HG03095 (cell line): ENCODE measurements around the gene CERS1.

Experiments
- ATAC-seq: cut with Tn5 transposase; IDR thresholded peaks from one replicate; pipeline ENCODE4 v1.9.1; 2021; ENCODE audit warnings: moderate library complexity; ENCODE audit not compliant: unreplicated experiment

The CERS1 gene

GRCh38 chr19:18876865-18877264, 19.1 kb downstream of the CERS1 start:
- no peak for ATAC-seq

- ATAC-seq = no peak
These were observed 20.2 kb downstream of the CERS1 start for GRCh38 chr19:18875726-18876125.

- ATAC-seq = no peak
These were observed 24.4 kb downstream of the CERS1 start for GRCh38 chr19:18871543-18871942.

GRCh38 chr19:18870531-18871172, 25.3 kb downstream of the CERS1 start:
- ATAC-seq = no peak

- no peak for ATAC-seq
These were observed 26.0 kb downstream of the CERS1 start for GRCh38 chr19:18869781-18870530.

GRCh38 chr19:18869023-18869618, 26.8 kb downstream of the CERS1 start:
- no peak for ATAC-seq

GRCh38 chr19:18868380-18869022, 27.5 kb downstream of the CERS1 start:
- no peak for ATAC-seq

GRCh38 chr19:18867751-18868150, 28.2 kb downstream of the CERS1 start:
- no peak for ATAC-seq

- no peak for ATAC-seq
These were observed 28.8 kb downstream of the CERS1 start for GRCh38 chr19:18867199-18867598.

GRCh38 chr19:18866800-18867123, 29.2 kb downstream of the CERS1 start:
- ATAC-seq = no peak

GRCh38 chr19:18865973-18866799, 29.8 kb downstream of the CERS1 start:
- no peak for ATAC-seq

- no peak for ATAC-seq
These were observed 30.6 kb downstream of the CERS1 start for GRCh38 chr19:18865106-18865972.

- ATAC-seq = no peak
These were observed 32.1 kb downstream of the CERS1 start for GRCh38 chr19:18863843-18864362.

GRCh38 chr19:18862976-18863842, 32.7 kb downstream of the CERS1 start:
- no peak for ATAC-seq

- ATAC-seq = no peak
These were observed 34.0 kb downstream of the CERS1 start for GRCh38 chr19:18861917-18862316.

GRCh38 chr19:18861235-18861634, 34.7 kb downstream of the CERS1 start:
- ATAC-seq = no peak

GRCh38 chr19:18860725-18861124, 35.2 kb downstream of the CERS1 start:
- ATAC-seq = no peak

- no peak for ATAC-seq
These were observed 35.7 kb downstream of the CERS1 start for GRCh38 chr19:18860302-18860700.
